22Rv1 (cell line): Measurements from ENCODE around the gene ZNF787.

Experiments used
- CTCF ChIP-seq: fragments of 450-650 bp; IDR thresholded peaks from 2 replicates; pipeline ENCODE4 v1.5.1; 2017; ENCODE audit warnings: mild to moderate bottlenecking
- ZFX ChIP-seq: fragments of 450-650 bp; IDR thresholded peaks from 2 replicates; pipeline ENCODE4 v1.6.1; 2017; ENCODE audit warnings: antibody characterized with exemption, borderline replicate concordance

- no peak for TF ChIP-seq CTCF
- no peak for TF ChIP-seq ZFX
Measured at GRCh38 chr19:56133858-56134653, 13.0 kb upstream of the ZNF787 start.
